Endothelial cell (in vitro differentiated cells): ENCODE data around the gene DPYD. TPM values are rescaled to one million over a fixed set of nuclear protein-coding genes. Genes with fewer than 3 reads are reported as not detected.

ENCODE experiments used
- DNase-seq: peaks from one replicate; pipeline ENCODE4 v3.0.0; 2021; ENCODE audit warnings: low spot score
- H3K27ac Mint-ChIP-seq: one replicate; pipeline ENCODE4 v1.8.0; 2021; ENCODE audit warnings: mixed read lengths, inconsistent platforms; ENCODE audit not compliant: unreplicated experiment
- H3K27me3 Mint-ChIP-seq: one replicate; pipeline ENCODE4 v1.8.0; 2021; ENCODE audit warnings: mild to moderate bottlenecking, moderate library complexity, mixed read lengths, inconsistent platforms; ENCODE audit not compliant: unreplicated experiment
- H3K36me3 Mint-ChIP-seq: one replicate; pipeline ENCODE4 v1.8.0; 2021; ENCODE audit warnings: mild to moderate bottlenecking, low read depth, mixed read lengths, inconsistent platforms; ENCODE audit not compliant: unreplicated experiment
- H3K4me1 Mint-ChIP-seq: one replicate; pipeline ENCODE4 v1.8.0; 2021; ENCODE audit warnings: mild to moderate bottlenecking, mixed read lengths, inconsistent platforms; ENCODE audit not compliant: unreplicated experiment
- H3K4me3 Mint-ChIP-seq: one replicate; pipeline ENCODE4 v1.8.0; 2021; ENCODE audit warnings: mild to moderate bottlenecking, mixed read lengths, inconsistent platforms; ENCODE audit not compliant: unreplicated experiment
- H3K9me3 Mint-ChIP-seq: one replicate; pipeline ENCODE4 v1.8.0; 2021; ENCODE audit warnings: mixed read lengths, inconsistent platforms; ENCODE audit not compliant: unreplicated experiment
- CTCF ChIP-seq: fragments of 200-600 bp; sonication (generic); IDR thresholded peaks from one replicate; pipeline ENCODE4 v1.5.0; 2021; ENCODE audit warnings: antibody characterized with exemption; ENCODE audit not compliant: unreplicated experiment
- total RNA-seq: library from RNA; stranded (reverse); fragmentation: NEBNext Ultra II Directional; extraction: Animal tissue kit (Norgen Biotek cat#: 25700); gene quantifications from one replicate; pipeline ENCODE4 v1.2.1, GENCODE V29; 2021; ENCODE audit not compliant: unreplicated experiment

The DPYD gene
- total RNA-seq, 1 donor from 2014 or later, result 3.4 TPM

GRCh38 chr1:97783751-97784150 is 137.1 kb downstream of the DPYD start:
- H3K4me1 Mint-ChIP-seq, result no peaks in the 10 kb centered on the region
- no peak for TF ChIP-seq CTCF
- H3K9me3 Mint-ChIP-seq, result no peaks in the 10 kb centered on the region
- no peak overlapping the region for H3K27ac Mint-ChIP-seq
- DNase-seq, result no peak
- H3K4me3 Mint-ChIP-seq, result no peak overlapping the region
- no peaks in the 10 kb centered on the region for H3K36me3 Mint-ChIP-seq
- peaks cover 2% of the 10 kb centered on the region for H3K27me3 Mint-ChIP-seq

DNA sequence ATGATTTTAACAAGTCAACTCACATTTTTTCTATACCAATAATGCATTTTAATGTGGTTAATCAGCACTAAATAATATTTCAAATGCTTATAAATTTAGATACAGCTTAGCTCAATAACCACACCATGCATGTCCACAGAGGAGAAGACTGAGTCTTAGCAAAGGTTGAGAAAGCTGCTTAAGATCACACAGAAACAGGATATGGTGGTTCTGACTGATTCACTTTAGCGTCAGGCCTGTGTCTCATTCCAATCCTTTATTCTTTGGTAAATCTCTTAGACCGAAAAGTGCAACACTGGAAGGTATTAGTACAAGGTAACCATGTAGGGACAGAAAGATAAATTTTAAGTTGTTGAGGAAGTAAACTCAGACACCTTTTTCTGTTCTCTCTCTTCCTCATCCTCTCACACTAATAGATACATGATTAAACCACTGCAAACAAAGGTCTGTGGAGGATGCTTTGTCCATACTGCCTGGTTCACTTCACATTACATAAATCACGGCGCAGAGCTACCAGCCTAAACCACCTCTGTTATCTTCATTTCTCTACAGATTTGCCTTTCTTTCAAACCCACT is 139.0 kb downstream of the DPYD start:
- no peak for TF ChIP-seq CTCF
- Mint-ChIP-seq H3K9me3 (no peaks in the 10 kb centered on the region), H3K36me3 (no peaks in the 10 kb centered on the region), H3K27ac (no peak overlapping the region), H3K27me3 (peaks cover 2% of the 10 kb centered on the region), H3K4me3 (no peak overlapping the region), H3K4me1 (no peaks in the 10 kb centered on the region)
- DNase-seq, result no peak

DNA sequence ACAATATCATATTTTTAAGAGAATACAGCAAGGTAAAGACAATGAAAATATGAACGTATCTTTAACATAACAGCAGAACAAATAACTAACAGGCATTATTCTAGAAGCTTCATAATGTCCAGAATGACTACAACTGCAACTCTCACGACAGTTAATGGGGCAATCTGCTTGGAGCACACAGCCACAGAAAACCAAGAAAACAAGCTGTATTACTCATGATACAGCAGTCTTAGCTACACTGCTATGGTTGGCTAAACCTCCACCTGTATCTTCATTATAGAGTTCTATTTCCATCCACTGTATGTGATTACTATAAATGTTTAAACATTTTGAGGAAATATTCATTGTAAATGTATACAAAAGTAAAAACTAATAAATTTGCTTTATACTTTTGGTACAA is 139.9 kb downstream of the DPYD start:
- no peak for DNase-seq
- H3K27me3 Mint-ChIP-seq, result peaks cover 2% of the 10 kb centered on the region
- H3K36me3 Mint-ChIP-seq, result no peaks in the 10 kb centered on the region
- no peak overlapping the region for H3K4me3 Mint-ChIP-seq
- no peak overlapping the region for H3K27ac Mint-ChIP-seq
- no peak for TF ChIP-seq CTCF
- H3K9me3 Mint-ChIP-seq, result no peaks in the 10 kb centered on the region
- H3K4me1 Mint-ChIP-seq, result no peaks in the 10 kb centered on the region

GRCh38 chr1:97778718-97779117 is 142.1 kb downstream of the DPYD start:
- Mint-ChIP-seq H3K27ac (no peak overlapping the region), H3K4me3 (no peak overlapping the region), H3K4me1 (no peaks in the 10 kb centered on the region), H3K36me3 (no peaks in the 10 kb centered on the region), H3K27me3 (no peaks in the 10 kb centered on the region), H3K9me3 (no peaks in the 10 kb centered on the region)
- no peak for TF ChIP-seq CTCF
- DNase-seq, result no peak

DNA sequence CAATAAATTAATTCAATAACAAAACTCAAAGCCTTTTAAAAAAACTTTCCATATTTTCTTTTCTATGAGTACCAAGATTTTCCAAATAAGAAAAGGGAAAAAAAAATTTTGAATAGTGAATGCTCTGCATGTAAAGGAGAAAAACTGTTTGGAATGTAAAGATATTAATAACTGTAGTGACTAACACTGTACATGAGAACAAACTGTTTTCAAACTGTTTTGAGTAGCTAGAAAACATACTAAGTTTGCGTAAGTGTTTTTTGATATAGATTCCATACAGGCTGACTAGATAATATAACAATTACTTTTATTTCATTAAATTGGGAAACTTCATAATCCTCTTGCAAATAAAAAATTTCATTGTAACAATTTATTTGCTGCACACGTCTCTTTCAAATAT is 150.5 kb downstream of the DPYD start:
- TF ChIP-seq CTCF, result no peak
- Mint-ChIP-seq H3K27ac (no peak overlapping the region), H3K4me1 (no peaks in the 10 kb centered on the region), H3K9me3 (no peaks in the 10 kb centered on the region), H3K27me3 (no peaks in the 10 kb centered on the region), H3K36me3 (no peaks in the 10 kb centered on the region), H3K4me3 (no peak overlapping the region)
- no peak for DNase-seq
